IPS-20b (cell line): ENCODE data around the gene KCNQ4.
A peak's percentile ranks its signal among the peaks of the same experiment; 100 is the strongest.

ENCODE experiments used
- H3K27ac ChIP-seq: one replicate; pipeline ENCODE4 v1.5.1; 2013; ENCODE audit warnings: low read length
- H3K27me3 ChIP-seq: 2 replicates; pipeline ENCODE4 v1.6.1; 2013; ENCODE audit warnings: mild to moderate bottlenecking, low read length, inconsistent platforms; ENCODE audit not compliant: insufficient read depth
- H3K36me3 ChIP-seq: 2 replicates; pipeline ENCODE4 v1.6.1; 2013; ENCODE audit warnings: low read depth, mild to moderate bottlenecking, inconsistent platforms, low read length, moderate library complexity; ENCODE audit not compliant: insufficient read depth
- H3K4me1 ChIP-seq: 2 replicates; pipeline ENCODE4 v1.6.1; 2013; ENCODE audit warnings: mild to moderate bottlenecking, control low read depth, inconsistent platforms, low read length, moderate library complexity; ENCODE audit not compliant: insufficient read depth
- H3K4me3 ChIP-seq: 2 replicates; pipeline ENCODE4 v1.5.1; 2013; ENCODE audit warnings: mild to moderate bottlenecking, low read length, inconsistent platforms
- H3K9ac ChIP-seq: 2 replicates; pipeline ENCODE4 v1.6.1; 2013; ENCODE audit warnings: low read depth, mild to moderate bottlenecking, inconsistent platforms, low read length, moderate library complexity
- H3K9me3 ChIP-seq: 2 replicates; pipeline ENCODE4 v1.6.1; 2013; ENCODE audit warnings: mild to moderate bottlenecking, low read depth, low read length, inconsistent platforms; ENCODE audit not compliant: insufficient read depth

KCNQ4 gene

DNA sequence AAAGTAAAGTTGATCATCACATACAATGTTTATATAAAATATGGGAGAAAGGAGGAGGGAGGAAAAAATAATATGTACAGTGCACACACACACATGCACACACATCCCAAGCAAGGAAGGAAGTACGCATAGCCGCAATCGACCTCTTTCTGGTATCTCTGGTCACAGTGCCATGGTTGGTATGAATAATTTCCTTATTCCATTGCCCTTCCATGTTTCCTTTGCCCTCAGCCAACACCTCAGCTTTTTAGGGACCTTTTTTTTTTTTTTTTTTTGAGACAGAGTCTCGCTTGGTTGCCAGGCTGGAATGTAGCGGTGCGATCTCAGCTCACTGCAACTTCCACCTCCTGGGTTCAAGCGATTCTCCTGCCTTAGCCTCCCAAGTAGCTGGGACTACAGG is 58.0 kb downstream of the KCNQ4 start:
- Histone ChIP-seq H3K27ac (no peak overlapping the region), H3K9ac (no peak overlapping the region), H3K4me3 (no peak overlapping the region), H3K4me1 (no peaks in the 10 kb centered on the region), H3K9me3 (no peaks in the 10 kb centered on the region), H3K27me3 (no peaks in the 10 kb centered on the region), H3K36me3 (no peaks in the 10 kb centered on the region)

DNA sequence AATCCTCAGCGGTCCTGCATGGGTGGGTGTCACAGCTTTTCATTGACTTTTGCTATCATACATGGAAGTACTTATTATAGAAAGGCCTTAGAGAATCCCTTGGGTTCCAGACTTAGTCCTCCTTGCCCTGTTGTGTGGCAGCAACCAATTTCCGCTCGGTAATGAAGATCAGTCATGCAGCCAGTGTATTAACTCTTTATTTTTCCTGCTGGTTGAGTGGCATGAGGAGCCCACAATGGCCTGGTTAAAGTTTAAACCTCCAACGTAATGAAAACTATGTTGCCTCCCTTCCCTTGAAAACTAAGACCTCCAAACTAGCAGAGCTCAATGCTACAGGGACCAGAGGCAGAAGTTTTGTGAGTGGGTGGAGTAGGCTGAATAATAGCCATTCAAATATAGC is 58.6 kb downstream of the KCNQ4 start:
- H3K4me3 ChIP-seq, result no peak overlapping the region
- no peaks in the 10 kb centered on the region for H3K4me1 ChIP-seq
- H3K27ac ChIP-seq, result no peak overlapping the region
- no peaks in the 10 kb centered on the region for H3K36me3 ChIP-seq
- H3K27me3 ChIP-seq, result no peaks in the 10 kb centered on the region
- H3K9ac ChIP-seq, result no peak overlapping the region
- no peaks in the 10 kb centered on the region for H3K9me3 ChIP-seq

DNA sequence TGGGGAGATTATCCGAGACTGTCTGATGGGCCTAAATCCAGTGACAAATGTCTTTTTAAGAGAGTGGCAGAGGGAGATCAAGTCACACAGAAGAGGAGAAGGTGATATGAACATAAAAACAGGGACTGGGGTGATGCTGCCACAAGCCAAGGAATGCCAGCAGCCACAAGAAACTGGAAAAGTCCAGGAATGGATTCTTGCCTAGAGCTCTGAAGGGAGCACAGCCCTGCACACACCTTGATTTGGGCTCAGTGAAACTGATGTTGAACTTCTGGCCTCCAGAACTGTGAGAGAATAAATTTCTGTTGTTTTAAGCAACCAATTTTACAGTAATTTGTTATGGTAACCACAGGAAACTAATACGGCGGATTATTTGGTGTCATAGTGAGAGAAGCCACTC is 59.1 kb downstream of the KCNQ4 start:
- no peak overlapping the region for H3K9ac ChIP-seq
- no peaks in the 10 kb centered on the region for H3K4me1 ChIP-seq
- H3K27ac ChIP-seq, result no peak overlapping the region
- H3K27me3 ChIP-seq, result no peaks in the 10 kb centered on the region
- no peak overlapping the region for H3K4me3 ChIP-seq
- no peaks in the 10 kb centered on the region for H3K9me3 ChIP-seq
- H3K36me3 ChIP-seq, result no peaks in the 10 kb centered on the region

DNA sequence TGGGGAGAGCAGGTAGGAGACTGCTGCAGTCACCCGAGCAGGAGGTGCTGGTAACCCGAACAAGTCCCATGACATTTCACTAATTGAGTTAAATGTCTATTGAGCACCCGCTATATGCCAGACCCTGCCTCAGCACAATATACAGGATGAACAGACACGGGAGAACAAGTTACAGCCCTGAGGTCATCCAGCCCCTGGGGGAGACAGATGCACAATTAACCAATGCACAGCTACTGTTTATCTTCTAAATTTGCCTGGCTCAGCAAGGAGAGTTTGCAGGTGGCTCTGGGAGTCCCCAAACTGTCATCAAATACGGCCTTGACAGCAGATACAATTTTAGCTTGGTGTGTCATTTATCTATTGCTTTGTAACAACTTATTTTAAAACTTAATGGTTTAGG is 60.5 kb downstream of the KCNQ4 start:
- Histone ChIP-seq H3K9me3 (no peaks in the 10 kb centered on the region), H3K4me1 (no peaks in the 10 kb centered on the region), H3K4me3 (no peak overlapping the region), H3K9ac (no peak overlapping the region), H3K27ac (no peak overlapping the region), H3K27me3 (no peaks in the 10 kb centered on the region), H3K36me3 (no peaks in the 10 kb centered on the region)

DNA sequence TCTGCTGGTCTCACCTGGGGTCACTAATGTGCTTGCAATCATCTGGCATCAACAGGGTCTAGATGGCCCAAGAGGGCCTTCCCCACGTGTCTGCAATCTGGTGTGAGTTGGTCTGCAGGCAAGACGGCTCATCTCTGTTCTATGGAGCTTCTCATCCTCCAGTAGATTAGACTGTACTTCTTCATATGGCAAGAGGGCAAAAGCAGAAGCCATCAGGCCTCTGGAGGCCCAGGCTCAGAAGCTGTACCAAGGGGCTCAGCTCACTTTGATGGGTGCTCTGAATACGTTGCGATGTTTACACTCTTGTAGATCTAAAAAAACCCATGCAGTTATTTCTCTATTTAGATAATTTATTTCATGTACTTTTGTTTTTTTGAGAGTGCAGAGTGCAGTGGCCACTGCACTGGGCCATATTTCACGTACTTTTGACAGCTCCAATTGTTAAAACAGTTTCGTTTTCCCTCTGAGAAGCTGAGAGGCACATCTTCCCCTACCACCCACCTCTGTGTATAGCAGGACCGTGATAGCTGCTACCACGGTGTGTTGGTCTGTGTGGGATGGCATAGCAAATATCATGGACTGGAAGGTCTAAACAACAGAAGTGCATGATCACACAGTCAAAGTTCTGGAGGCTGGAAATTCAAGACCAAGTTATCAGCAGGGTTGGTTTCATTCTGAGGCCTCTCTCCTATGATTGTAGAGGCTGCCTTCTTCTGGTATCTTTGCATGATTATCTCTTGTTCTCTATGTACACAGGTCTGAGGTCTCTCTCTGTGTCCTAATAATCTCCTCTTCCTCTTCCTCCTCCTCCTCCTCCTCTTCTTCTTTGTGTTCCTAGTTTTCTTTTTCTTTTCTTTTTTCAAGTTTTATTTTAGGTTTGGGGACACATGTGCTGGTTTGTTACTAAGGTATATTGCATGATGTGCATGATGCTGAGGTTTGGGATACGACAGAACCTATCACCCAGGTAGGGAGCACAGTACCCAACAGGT is 61.6 kb downstream of the KCNQ4 start:
- Histone ChIP-seq H3K4me3 (no peak overlapping the region), H3K36me3 (no peaks in the 10 kb centered on the region), H3K9ac (no peak overlapping the region), H3K27ac (no peak overlapping the region), H3K9me3 (no peaks in the 10 kb centered on the region), H3K27me3 (peaks cover under 1% of the 10 kb centered on the region; the same call in 1 of the 2 replicates), H3K4me1 (no peaks in the 10 kb centered on the region)

DNA sequence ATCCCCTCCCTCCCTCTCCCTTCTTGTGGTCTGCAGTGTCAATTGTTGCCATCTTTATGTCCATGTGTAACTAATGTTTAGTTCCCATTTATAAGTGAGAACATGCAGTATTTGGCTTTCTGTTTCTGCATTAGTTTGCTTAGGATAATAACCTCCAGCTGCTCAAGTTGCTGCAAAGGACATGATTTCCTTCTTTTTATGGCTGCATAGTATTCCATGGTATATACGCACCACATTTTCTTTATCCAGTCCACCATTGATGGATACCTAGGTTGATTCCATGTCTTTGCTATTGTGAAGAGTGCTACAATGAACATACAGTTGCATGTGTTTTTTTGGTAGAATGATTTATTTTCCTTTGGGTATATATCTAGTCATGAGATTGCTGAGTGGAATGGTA is 62.3 kb downstream of the KCNQ4 start:
- H3K4me3 ChIP-seq, result no peak overlapping the region
- no peaks in the 10 kb centered on the region for H3K9me3 ChIP-seq
- no peaks in the 10 kb centered on the region for H3K4me1 ChIP-seq
- H3K27ac ChIP-seq, result no peak overlapping the region
- H3K36me3 ChIP-seq, result no peaks in the 10 kb centered on the region
- no peak overlapping the region for H3K9ac ChIP-seq
- peaks cover 7% of the 10 kb centered on the region; the same call in 1 of the 2 replicates for H3K27me3 ChIP-seq

DNA sequence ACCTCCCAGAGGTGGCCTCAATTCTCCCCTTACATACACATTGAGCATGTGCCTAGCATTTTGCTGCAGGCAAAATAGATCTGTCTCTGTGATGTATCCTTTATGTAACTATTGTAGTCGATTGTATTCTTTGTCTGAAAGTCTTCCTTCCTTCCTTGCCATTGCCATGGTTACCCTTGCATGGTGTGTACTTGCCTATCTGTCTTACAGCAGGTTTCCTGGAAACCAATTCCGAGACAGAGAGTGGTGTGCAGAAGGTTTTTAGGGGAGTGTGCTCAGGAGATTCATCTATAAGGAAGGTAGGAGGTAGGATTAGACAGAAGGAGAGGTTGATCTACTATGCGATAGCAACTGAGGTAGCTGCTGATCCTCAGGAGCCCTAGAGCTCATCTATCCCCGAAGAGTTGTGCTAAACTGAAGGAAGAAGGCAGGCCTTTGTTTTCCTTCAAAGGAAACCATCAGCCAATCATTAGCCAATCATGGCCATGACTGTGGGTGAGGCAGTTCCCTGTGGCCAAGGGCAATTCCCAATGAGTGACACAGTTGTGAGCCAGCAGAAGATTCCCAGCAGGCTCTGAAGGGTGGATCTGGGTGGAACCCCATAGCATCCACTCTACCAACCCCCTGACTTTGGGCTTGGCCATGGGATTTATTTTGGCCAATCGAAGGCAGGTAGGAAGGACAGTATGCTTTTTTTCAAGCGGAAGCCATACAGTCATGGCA is 63.6 kb downstream of the KCNQ4 start:
- no peaks in the 10 kb centered on the region for H3K4me1 ChIP-seq
- no peaks in the 10 kb centered on the region for H3K9me3 ChIP-seq
- H3K4me3 ChIP-seq, result no peak overlapping the region
- no peak overlapping the region for H3K27ac ChIP-seq
- no peaks in the 10 kb centered on the region for H3K36me3 ChIP-seq
- H3K9ac ChIP-seq, result peak overlapping the region; percentile 2; the same call in 1 of the 2 replicates
- H3K27me3 ChIP-seq, result peaks cover 7% of the 10 kb centered on the region; the same call in 1 of the 2 replicates

DNA sequence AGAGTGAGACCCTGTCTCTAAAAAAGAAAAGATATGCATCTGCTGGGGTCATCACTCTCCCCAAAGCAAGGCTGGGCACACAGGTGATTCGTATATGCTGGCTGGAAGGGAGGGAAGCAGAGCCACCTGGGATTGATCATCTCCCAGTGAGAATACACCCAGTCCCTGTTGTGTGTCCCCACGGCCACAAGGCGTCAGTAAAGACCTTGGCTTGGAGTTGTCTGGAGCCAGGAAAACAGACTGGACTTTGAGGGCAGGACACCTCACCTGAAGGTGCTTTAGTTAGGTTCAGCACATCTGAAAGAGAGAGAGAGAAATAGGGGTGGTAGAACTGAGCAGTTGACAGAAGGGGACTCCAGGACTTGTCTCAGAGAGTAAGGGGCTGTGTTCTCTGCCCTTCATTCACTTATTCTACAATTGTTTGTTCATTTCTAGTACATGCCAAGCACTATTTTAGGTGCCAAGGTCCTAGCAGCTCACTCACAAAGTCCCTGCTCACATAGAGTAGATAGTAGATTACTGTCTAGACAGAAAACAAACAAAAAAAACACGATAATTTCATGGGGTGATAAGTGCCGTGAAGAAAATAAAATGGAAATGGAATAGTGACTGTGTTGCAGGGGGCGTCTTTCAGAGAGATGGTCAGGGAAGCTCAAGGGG is 65.1 kb downstream of the KCNQ4 start:
- Histone ChIP-seq H3K4me3 (no peak overlapping the region), H3K36me3 (no peaks in the 10 kb centered on the region), H3K27me3 (peaks cover 7% of the 10 kb centered on the region; the same call in 1 of the 2 replicates), H3K27ac (no peak overlapping the region), H3K4me1 (no peaks in the 10 kb centered on the region), H3K9ac (no peak overlapping the region), H3K9me3 (no peaks in the 10 kb centered on the region)

DNA sequence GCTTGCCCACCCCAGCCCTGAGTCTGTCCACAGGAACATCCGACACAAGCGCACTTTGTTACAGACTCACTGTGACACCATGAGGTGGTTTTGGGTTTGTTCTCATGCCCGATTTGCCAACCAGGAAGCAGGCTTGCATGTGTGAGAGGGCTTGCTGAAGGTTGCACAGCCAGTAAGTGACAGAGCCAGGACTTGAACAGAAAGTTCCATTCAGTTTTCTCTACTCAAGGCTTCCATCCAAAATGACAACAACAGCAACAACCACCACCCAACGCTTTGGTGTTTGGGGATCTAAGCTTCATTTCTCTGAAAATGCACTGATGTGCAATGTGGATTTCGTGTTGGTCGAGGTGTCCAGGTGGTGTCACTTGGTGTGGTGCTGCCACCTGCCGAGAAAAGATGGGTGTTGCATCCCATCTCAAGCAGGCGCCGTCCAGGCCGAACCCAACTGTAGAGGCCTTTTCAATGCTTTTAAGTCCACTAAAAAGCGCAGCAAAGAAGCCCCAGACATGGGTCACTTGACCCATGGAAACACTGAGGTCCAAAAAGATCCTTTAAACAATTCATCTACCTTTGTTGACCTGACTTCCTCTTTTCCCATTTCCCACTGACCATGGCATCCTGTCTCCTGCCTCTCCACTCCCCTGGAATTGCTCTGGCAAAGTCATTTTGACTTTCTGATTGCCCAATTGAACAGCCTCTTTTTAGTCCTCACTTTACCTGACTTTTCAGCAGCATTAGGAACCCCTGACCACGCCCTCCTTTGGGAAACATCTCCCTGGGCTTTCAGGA is 66.4 kb downstream of the KCNQ4 start:
- Histone ChIP-seq H3K4me3 (no peak overlapping the region), H3K27ac (no peak overlapping the region), H3K27me3 (peaks cover 7% of the 10 kb centered on the region; the same call in 1 of the 2 replicates), H3K9ac (no peak overlapping the region), H3K9me3 (no peaks in the 10 kb centered on the region), H3K36me3 (no peaks in the 10 kb centered on the region), H3K4me1 (no peaks in the 10 kb centered on the region)

DNA sequence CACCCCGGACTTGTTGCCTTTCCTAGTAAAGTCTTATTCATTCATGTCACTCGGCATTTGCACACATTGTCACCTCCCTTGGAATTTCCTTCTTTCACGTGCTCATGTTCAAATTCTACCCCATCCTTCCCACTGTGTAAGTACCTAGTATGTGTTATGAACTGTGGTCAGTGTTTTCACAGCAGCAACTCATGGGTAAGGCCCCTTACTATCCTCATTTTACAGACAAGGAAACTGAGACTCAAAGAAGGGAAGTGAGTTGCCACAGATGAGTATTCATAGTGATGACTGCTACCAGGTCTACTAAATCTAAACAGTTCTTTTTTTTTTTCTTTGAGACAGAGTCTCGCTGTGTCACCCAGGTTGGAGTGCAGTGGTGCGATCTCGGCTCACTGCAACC is 68.1 kb downstream of the KCNQ4 start:
- Histone ChIP-seq H3K36me3 (no peaks in the 10 kb centered on the region), H3K27me3 (peaks cover 7% of the 10 kb centered on the region; the same call in 1 of the 2 replicates), H3K9me3 (no peaks in the 10 kb centered on the region), H3K27ac (no peak overlapping the region), H3K9ac (no peak overlapping the region), H3K4me3 (no peak overlapping the region), H3K4me1 (no peaks in the 10 kb centered on the region)
